ENCODE measurements around the gene DOCK2. TPM values are rescaled to one million over a fixed set of nuclear protein-coding genes. Genes with fewer than 3 reads are reported as not detected.

DOCK2 gene
- total and polyA plus RNA-seq, 2 of the 8 experiments (the other 6 are each of a cell fraction or from before 2014, with no cell fraction given) = 3.9 to 5.7 TPM

DNA sequence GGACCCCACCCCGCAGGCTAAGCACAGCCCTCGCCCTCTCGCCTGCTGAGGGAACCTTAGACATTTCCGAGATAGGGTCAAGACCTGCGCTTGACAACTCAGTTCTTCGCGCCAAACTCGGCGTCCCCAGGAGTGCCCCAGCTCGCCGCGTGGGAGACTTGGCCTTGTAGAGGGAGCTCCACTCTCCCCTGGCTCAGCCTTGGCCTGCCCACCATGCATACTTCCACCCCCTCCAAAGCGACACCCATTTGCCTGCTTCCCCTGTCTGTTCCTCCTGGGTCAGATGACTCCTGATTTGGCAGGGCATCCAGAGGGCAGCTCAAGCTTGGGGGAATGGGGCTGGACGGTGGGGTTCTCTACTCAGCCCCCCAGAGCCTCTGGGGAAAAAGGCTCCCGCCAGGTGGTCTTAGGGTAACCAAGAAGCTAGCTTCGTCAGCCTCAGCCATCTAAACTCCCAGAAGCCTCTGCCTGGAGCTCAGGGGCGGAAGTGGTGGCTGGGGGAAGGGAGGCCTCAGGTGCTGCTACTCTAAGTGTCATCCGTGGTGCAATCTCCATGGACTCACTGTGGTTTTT, 560 bp downstream of the DOCK2 start:
- FAIRE-seq = no peak

More for the DNA sequence above, 560 bp downstream of the DOCK2 start:
- Histone ChIP-seq H3K23me2 (ENCODE audit: low read depth, low read length) (peaks cover 3% of the 10 kb centered on the region; the same call in 1 of the 2 replicates), H3K4me2 (ENCODE audit: insufficient read depth in 1 of 2, low read depth in 2 of 2, low read length in 2 of 2) (peak overlapping the region; percentile 68 to 80), H2AK5ac (ENCODE audit: low read depth, low read length) (no peak overlapping the region), H4K5ac (ENCODE audit: insufficient read length, low read depth, low read length) (no peak overlapping the region), H3K18ac (ENCODE audit: extremely low read depth, low read length) (peak overlapping the region; percentile 72; the same call in 1 of the 2 replicates), H2BK12ac (ENCODE audit: low read depth, low read length) (peak overlapping the region; percentile 31; the same call in 1 of the 2 replicates), H3K36me3 (ENCODE audit: control insufficient read depth in 2 of 4, insufficient read depth in 4 of 4, low read length in 3 of 4) (no peaks in the 10 kb centered on the region), H3K4me1 (replicated peaks in 1 of 4; ENCODE audit: control insufficient read depth in 3 of 4, insufficient read depth in 4 of 4, low read length in 3 of 4) (peaks cover 2 to 10% (median 4%) of the 10 kb centered on the region in 4 experiments), H3K27me3 (replicated peaks in 1 of 4; ENCODE audit: control insufficient read depth in 3 of 4, extremely low read depth in 1 of 4, insufficient read depth in 3 of 4, low read length in 3 of 4) (peaks cover 0 to 17% (median 6%) of the 10 kb centered on the region in 4 experiments; a peak in 5 of 7 replicates), H2BK120ac (replicated peaks; ENCODE audit: low read depth, low read length) (no peak overlapping the region), H2BK20ac (ENCODE audit: low read length) (peak overlapping the region; percentile 26; the same call in 1 of the 2 replicates), H4K20me1 (replicated peaks in 1 of 2; ENCODE audit: control insufficient read depth in 1 of 2, insufficient read depth in 2 of 2, low read length in 2 of 2) (no peaks in the 10 kb centered on the region), H3K23ac (ENCODE audit: insufficient read length) (no peak overlapping the region), H4K8ac (ENCODE audit: extremely low read depth, insufficient read depth, low read length) (peak overlapping the region; percentile 64), H3K14ac (ENCODE audit: insufficient read length) (no peak overlapping the region), H2AFZ (ENCODE audit: low read length) (peak overlapping the region; percentile 87; the same call in 1 of the 2 replicates), H2BK15ac (ENCODE audit: low read length) (peak overlapping the region; percentile 62; the same call in 1 of the 2 replicates), H4K91ac (replicated peaks; ENCODE audit: insufficient read length, low read length) (peak overlapping the region; percentile 7), H3K9ac (replicated peaks in 1 of 4; ENCODE audit: extremely low read depth in 1 of 4, low read depth in 3 of 4, low read length in 3 of 4) (no peak overlapping the region), H3K27ac (ENCODE audit: low read depth, low read length) (no peak overlapping the region), H2BK5ac (ENCODE audit: low read depth, low read length) (peak overlapping the region; percentile 44; the same call in 1 of the 2 replicates), H3K4me3 (ENCODE audit: extremely low read depth in 1 of 4, insufficient read depth in 2 of 4, low read depth in 3 of 4, low read length in 4 of 4) (peak overlapping the region; percentile 53 to 79 (median 64); a peak in 6 of 8 replicates), H3K56ac (replicated peaks; ENCODE audit: insufficient read length, low read depth, low read length) (no peak overlapping the region), H3K79me1 (ENCODE audit: low read depth, low read length) (no peaks in the 10 kb centered on the region), H3K9me3 (ENCODE audit: insufficient read depth in 2 of 2, low read depth in 1 of 2, low read length in 1 of 2) (peaks cover 7 to 12% of the 10 kb centered on the region in 2 experiments; a peak in 2 of 4 replicates), H3K79me2 (ENCODE audit: control insufficient read depth in 1 of 2, insufficient read depth in 2 of 2, low read length in 2 of 2) (no peaks in the 10 kb centered on the region), H3K4ac (replicated peaks; ENCODE audit: insufficient read length, low read depth, low read length) (no peak overlapping the region)
- CTCF ChIA-PET (ENCODE audit: partially characterized antibody) = interaction anchor here (1.4 kb wide), 1 partner anchor 432 kb away, joined by 4 read pairs; no protein-coding TSS in a partner anchor
- WGBS, 2 experiments (ENCODE audit: extremely low coverage in 1 of 2, insufficient coverage in 1 of 2, insufficient read length in 1 of 2, insufficient replicate concordance in 2 of 2, low coverage in 1 of 2, low lambda C conversion rate in 2 of 2, missing lambda C conversion rate in 1 of 2) = 32% methylated on average over 18 of the region's 18 CpGs; no CpG with 5 or more reads in 1 of the 2 experiments
- POLR2A ChIA-PET (ENCODE audit: partially characterized antibody) = interaction anchor here (1.4 to 3.0 kb wide), 2 partner anchors 13 to 54 kb away, joined by 7 to 9 read pairs; partner anchors contain the start of gene SPDL1
- TF ChIP-seq TCF12 (IDR thresholded peaks at IDR 0.05; ENCODE audit: low read depth, low read length) (no peak), SIRT6 (IDR thresholded peaks at IDR 0.05; ENCODE audit: low read length) (no peak), ASH2L (IDR thresholded peaks at IDR 0.05; ENCODE audit: low read length) (peak; percentile 0), YY1 (IDR thresholded peaks at IDR 0.05; ENCODE audit: low read depth, low read length) (no peak)
- TF ChIP-seq, protein P1, sequence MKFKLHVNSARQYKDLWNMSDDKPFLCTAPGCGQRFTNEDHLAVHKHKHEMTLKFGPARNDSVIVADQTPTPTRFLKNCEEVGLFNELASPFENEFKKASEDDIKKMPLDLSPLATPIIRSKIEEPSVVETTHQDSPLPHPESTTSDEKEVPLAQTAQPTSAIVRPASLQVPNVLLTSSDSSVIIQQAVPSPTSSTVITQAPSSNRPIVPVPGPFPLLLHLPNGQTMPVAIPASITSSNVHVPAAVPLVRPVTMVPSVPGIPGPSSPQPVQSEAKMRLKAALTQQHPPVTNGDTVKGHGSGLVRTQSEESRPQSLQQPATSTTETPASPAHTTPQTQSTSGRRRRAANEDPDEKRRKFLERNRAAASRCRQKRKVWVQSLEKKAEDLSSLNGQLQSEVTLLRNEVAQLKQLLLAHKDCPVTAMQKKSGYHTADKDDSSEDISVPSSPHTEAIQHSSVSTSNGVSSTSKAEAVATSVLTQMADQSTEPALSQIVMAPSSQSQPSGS (IDR thresholded peaks at IDR 0.05; ENCODE audit: low read length) = no peak
- TF ChIP-seq, protein P2, sequence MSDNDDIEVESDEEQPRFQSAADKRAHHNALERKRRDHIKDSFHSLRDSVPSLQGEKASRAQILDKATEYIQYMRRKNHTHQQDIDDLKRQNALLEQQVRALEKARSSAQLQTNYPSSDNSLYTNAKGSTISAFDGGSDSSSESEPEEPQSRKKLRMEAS (IDR thresholded peaks at IDR 0.05) = peak; percentile 1; the same call in 1 of the 2 replicates
- DNase-seq (ENCODE audit: low read depth in 1 of 2, low spot score in 2 of 2) = no peak
